Activated CD8-positive, alpha-beta memory T cell treated with anti-CD3 and anti-CD28 coated beads for 4 hours (primary cell): Measurements from ENCODE around the gene RNU5B-1.

Experiments
- DNase-seq, 2 donors: peaks; one replicate each; pipeline ENCODE4 v3.0.0-alpha.2; 2020; ENCODE audit warnings: low read depth in 2 of 2

RNU5B-1 gene

GRCh38 chr15:65289261-65289854 is 15.1 kb upstream of the RNU5B-1 start:
- no peak for DNase-seq

GRCh38 chr15:65290228-65290627 is 14.2 kb upstream of the RNU5B-1 start:
- no peak for DNase-seq

GRCh38 chr15:65292938-65293518 is 11.4 kb upstream of the RNU5B-1 start:
- DNase-seq, result no peak

- DNase-seq, result no peak
These were observed 5.7 kb upstream of the RNU5B-1 start for GRCh38 chr15:65298731-65299130.

GRCh38 chr15:65300924-65301441 is 3.5 kb upstream of the RNU5B-1 start:
- no peak for DNase-seq

GRCh38 chr15:65302061-65302460 is 2.4 kb upstream of the RNU5B-1 start:
- DNase-seq, result no peak

GRCh38 chr15:65303687-65304380 is 643 bp upstream of the RNU5B-1 start:
- no peak for DNase-seq

GRCh38 chr15:65305150-65305758 is 777 bp downstream of the RNU5B-1 start:
- DNase-seq, result no peak

GRCh38 chr15:65305776-65306175 is 1.3 kb downstream of the RNU5B-1 start:
- no peak for DNase-seq

- no peak for DNase-seq
These were observed 2.1 kb downstream of the RNU5B-1 start for GRCh38 chr15:65306551-65306950.

GRCh38 chr15:65307978-65308377 is 3.5 kb downstream of the RNU5B-1 start:
- no peak for DNase-seq

GRCh38 chr15:65309882-65310418 is 5.5 kb downstream of the RNU5B-1 start:
- no peak for DNase-seq

GRCh38 chr15:65310431-65311137 is 6.1 kb downstream of the RNU5B-1 start:
- DNase-seq, result no peak

- DNase-seq, result no peak
These were observed 7.3 kb downstream of the RNU5B-1 start for GRCh38 chr15:65311760-65312159.

GRCh38 chr15:65312400-65312916 is 8.0 kb downstream of the RNU5B-1 start:
- DNase-seq, result no peak

GRCh38 chr15:65318870-65319356 is 14.4 kb downstream of the RNU5B-1 start:
- DNase-seq, result peak; percentile 50 to 52

GRCh38 chr15:65323071-65323511 is 18.6 kb downstream of the RNU5B-1 start:
- no peak for DNase-seq

- DNase-seq, result no peak
These were observed 21.6 kb downstream of the RNU5B-1 start for GRCh38 chr15:65326117-65326526.

- no peak for DNase-seq
These were observed 22.3 kb downstream of the RNU5B-1 start for GRCh38 chr15:65326818-65327217.

GRCh38 chr15:65327651-65328393 is 23.3 kb downstream of the RNU5B-1 start:
- DNase-seq, result no peak
